OCI-LY1 (cell line): ENCODE measurements around the gene PRDM8.

Experiments
- CTCF ChIP-seq: fragments of 200-600 bp; sonication (generic), shearing (Covaris generic); IDR thresholded peaks from 2 replicates; pipeline ENCODE4 v1.5.1; 2017; ENCODE audit warnings: mild to moderate bottlenecking, antibody characterized with exemption, low read length, moderate library complexity, mixed read lengths
- EZH2 ChIP-seq: fragments of 200-600 bp; sonication (generic), shearing (Covaris generic); IDR thresholded peaks from 2 replicates; pipeline ENCODE4 v1.8.0; 2017; ENCODE audit warnings: borderline replicate concordance, mixed run types, mild to moderate bottlenecking, antibody characterized with exemption, low read length, moderate library complexity, mixed read lengths

DNA sequence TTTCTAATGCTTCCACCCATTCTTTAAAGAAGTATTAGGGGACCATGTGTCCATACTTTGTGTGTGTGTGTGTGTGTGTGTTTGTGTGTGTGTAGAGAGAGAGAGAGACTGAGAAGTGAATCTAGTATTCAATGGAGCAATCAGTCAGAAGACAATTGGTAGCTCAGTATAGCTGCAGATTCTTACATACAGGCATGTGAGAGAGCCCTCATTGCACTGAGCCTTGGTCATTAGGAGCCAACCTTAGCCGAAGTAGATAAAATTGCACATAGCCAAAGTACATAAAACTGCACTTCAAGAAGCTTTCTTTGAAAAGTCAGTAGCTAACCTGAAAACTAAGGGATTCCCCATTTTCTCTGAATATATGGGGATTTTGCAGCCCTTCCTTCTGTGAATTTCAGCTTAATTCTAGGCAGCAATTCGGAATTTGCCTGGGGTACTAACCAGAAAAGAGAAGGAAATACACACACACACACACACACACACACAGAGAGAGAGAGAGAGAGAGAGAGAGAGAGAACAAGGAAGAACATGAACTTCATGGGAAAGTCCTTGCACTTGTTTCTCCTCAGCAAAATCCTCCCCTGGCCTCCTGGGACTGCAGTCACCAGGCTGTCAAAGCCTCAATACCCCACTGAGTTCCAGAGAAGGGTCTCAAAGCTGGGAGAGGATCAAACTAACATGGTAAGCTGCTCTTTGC, 1.7 kb upstream of the PRDM8 start:
- TF ChIP-seq CTCF (no peak), EZH2 (no peak)
